Measurements from ENCODE around the gene RAET1L.
"Not testable (repeated sequence)": the region's sequence is repeated elsewhere in the genome, so short reads cannot be mapped to it uniquely, and the experiment has no call there.

Gene RAET1L

GRCh38 chr6:150025201-150025917, at the start of gene RAET1L:
Gene RAET1L, minus strand, starts transcription at chr6:150025532. Its CDS starts 61 bp downstream, at chr6:150025471.
- H3K4me3 ChIP-seq (ENCODE audit: low read depth, low read length), result peak within 1 kb of the TSS; percentile 45
- TF ChIP-seq CTCF (IDR thresholded peaks at IDR 0.05; ENCODE audit: low read depth, low read length), result no peak

- TF ChIP-seq CTCF (IDR thresholded peaks at IDR 0.05; ENCODE audit: low read depth, low read length), result no peak
Observed at GRCh38 chr6:150075034-150075421, 49.7 kb upstream of the RAET1L start.

GRCh38 chr6:150074396-150075033, 49.2 kb upstream of the RAET1L start:
- not testable (repeated sequence) for H3K4me3 ChIP-seq (ENCODE audit: low read depth, low read length)

More at GRCh38 chr6:150075034-150075421, 49.7 kb upstream of the RAET1L start:
- H3K4me3 ChIP-seq (ENCODE audit: low read depth, low read length), result no peak overlapping the region

- TF ChIP-seq CTCF (IDR thresholded peaks at IDR 0.05; ENCODE audit: low read depth, low read length), result no peak
- no peak overlapping the region for H3K4me3 ChIP-seq (ENCODE audit: low read depth, low read length)
Observed at GRCh38 chr6:150072201-150072600, 46.9 kb upstream of the RAET1L start.

GRCh38 chr6:150070236-150070818, 45.0 kb upstream of the RAET1L start:
- H3K4me3 ChIP-seq (ENCODE audit: low read depth, low read length), result no peak overlapping the region
- TF ChIP-seq CTCF (IDR thresholded peaks at IDR 0.05; ENCODE audit: low read depth, low read length), result no peak

GRCh38 chr6:150069706-150070105, 44.4 kb upstream of the RAET1L start:
- peak overlapping the region; percentile 51; the same call in 1 of the 2 replicates for H3K4me3 ChIP-seq (ENCODE audit: low read depth, low read length)
- no peak for TF ChIP-seq CTCF (IDR thresholded peaks at IDR 0.05; ENCODE audit: low read depth, low read length)

GRCh38 chr6:150068720-150069648, 43.7 kb upstream of the RAET1L start, which contains the start of gene ULBP3:
Gene ULBP3, minus strand, starts transcription at chr6:150069121. Its CDS starts 55 bp downstream, at chr6:150069066.
- peak; percentile 51 for TF ChIP-seq CTCF (IDR thresholded peaks at IDR 0.05; ENCODE audit: low read depth, low read length)
- H3K4me3 ChIP-seq (ENCODE audit: low read depth, low read length), result peak within 1 kb of the TSS; percentile 86

Data from WI38 (cell line).